SK-N-SH treated with all-trans-retinoic acid at 6 μM for 48 hours (cell line): ENCODE results near the gene ZBTB7B.

Source experiments
- ATAC-seq: fragments of 200-7000 bp; cut with Tn5 transposase; 3 replicates; pipeline ENCODE4 v1.9.1; 2020; ENCODE audit warnings: mild to moderate bottlenecking, moderate library complexity
- ARNTL ChIP-seq: fragments of 450-650 bp; formaldehyde crosslinking; IDR thresholded peaks from 2 replicates; pipeline ENCODE4 v1.5.0; 2020; ENCODE audit warnings: low read depth, mild to moderate bottlenecking, moderate library complexity, borderline replicate concordance
- BACH2 ChIP-seq: fragments of 250-450 bp; sonication (Bioruptor Pico); IDR thresholded peaks from 2 replicates; pipeline ENCODE4 v1.9.0; 2021; ENCODE audit warnings: mild to moderate bottlenecking, borderline replicate concordance
- CSDC2 ChIP-seq: fragments of 250-450 bp; sonication (Bioruptor Pico); IDR thresholded peaks from 2 replicates; pipeline ENCODE4 v1.5.0; 2020; ENCODE audit warnings: mild to moderate bottlenecking, moderate library complexity
- ESRRG ChIP-seq: fragments of 250-450 bp; sonication (Bioruptor Pico); IDR thresholded peaks from 2 replicates; pipeline ENCODE4 v1.6.1; 2021; ENCODE audit warnings: mild to moderate bottlenecking
- GLIS3 ChIP-seq: fragments of 250-450 bp; sonication (Bioruptor Pico); IDR thresholded peaks from 2 replicates; pipeline ENCODE4 v1.5.0; 2020; ENCODE audit warnings: mild to moderate bottlenecking, moderate library complexity
- ISL1 ChIP-seq: fragments of 250-450 bp; sonication (Bioruptor Pico); IDR thresholded peaks from 2 replicates; pipeline ENCODE4 v2.1.2; 2022; ENCODE audit warnings: mild to moderate bottlenecking, moderate library complexity
- OSR1 ChIP-seq: fragments of 250-450 bp; sonication (Bioruptor Pico); IDR thresholded peaks from 2 replicates; pipeline ENCODE4 v1.8.0; 2022; ENCODE audit warnings: moderate library complexity, mild to moderate bottlenecking, inconsistent platforms
- PPARA ChIP-seq: fragments of 250-450 bp; sonication (Bioruptor Pico); IDR thresholded peaks from 2 replicates; pipeline ENCODE4 v1.5.0; 2020; ENCODE audit warnings: mild to moderate bottlenecking, borderline replicate concordance
- TCF4 ChIP-seq: fragments of 250-450 bp; sonication (Bioruptor Pico); IDR thresholded peaks from 2 replicates; pipeline ENCODE4 v1.8.0; 2021; ENCODE audit warnings: mild to moderate bottlenecking, moderate library complexity, borderline replicate concordance
- ZC3H10 ChIP-seq: fragments of 250-450 bp; sonication (Bioruptor Pico); IDR thresholded peaks from 2 replicates; pipeline ENCODE4 v1.5.1; 2021; ENCODE audit warnings: mild to moderate bottlenecking, moderate library complexity
- ZFP3 ChIP-seq: fragments of 250-450 bp; sonication (Bioruptor Pico); IDR thresholded peaks from 2 replicates; pipeline ENCODE4 v1.5.0; 2020; ENCODE audit warnings: mild to moderate bottlenecking, moderate library complexity
- ZNF565 ChIP-seq: fragments of 450-650 bp; formaldehyde crosslinking; conservative IDR thresholded peaks from 2 replicates; pipeline ENCODE4 v1.5.0; 2020; ENCODE audit warnings: low read depth, mild to moderate bottlenecking, moderate library complexity
- ZNF70 ChIP-seq: fragments of 450-650 bp; formaldehyde crosslinking; IDR thresholded peaks from 2 replicates; pipeline ENCODE4 v1.5.0; 2020; ENCODE audit warnings: mild to moderate bottlenecking, moderate library complexity
- ZNF8 ChIP-seq: fragments of 450-650 bp; formaldehyde crosslinking; IDR thresholded peaks from 2 replicates; pipeline ENCODE4 v1.5.0; 2020; ENCODE audit warnings: mild to moderate bottlenecking, moderate library complexity
- TF ChIP-seq, protein P1 (sequence below): fragments of 250-450 bp; sonication (Bioruptor Pico); IDR thresholded peaks from 2 replicates; pipeline ENCODE4 v1.5.0; 2020; ENCODE audit warnings: mild to moderate bottlenecking, moderate library complexity
- TF ChIP-seq, protein P2 (sequence below): fragments of 250-450 bp; sonication (Bioruptor Pico); IDR thresholded peaks from 2 replicates; pipeline ENCODE4 v1.8.0; 2020; ENCODE audit warnings: mild to moderate bottlenecking, moderate library complexity, borderline replicate concordance
- TF ChIP-seq, protein P3 (sequence below): fragments of 250-450 bp; sonication (Bioruptor Pico); IDR thresholded peaks from 2 replicates; pipeline ENCODE4 v1.5.1; 2021; ENCODE audit warnings: mild to moderate bottlenecking, moderate library complexity
- TF ChIP-seq, protein P4 (sequence below): fragments of 250-450 bp; sonication (Bioruptor Pico); IDR thresholded peaks from 2 replicates; pipeline ENCODE4 v1.5.1; 2020; ENCODE audit warnings: low read depth, mild to moderate bottlenecking, moderate library complexity

ZBTB7B gene

DNA sequence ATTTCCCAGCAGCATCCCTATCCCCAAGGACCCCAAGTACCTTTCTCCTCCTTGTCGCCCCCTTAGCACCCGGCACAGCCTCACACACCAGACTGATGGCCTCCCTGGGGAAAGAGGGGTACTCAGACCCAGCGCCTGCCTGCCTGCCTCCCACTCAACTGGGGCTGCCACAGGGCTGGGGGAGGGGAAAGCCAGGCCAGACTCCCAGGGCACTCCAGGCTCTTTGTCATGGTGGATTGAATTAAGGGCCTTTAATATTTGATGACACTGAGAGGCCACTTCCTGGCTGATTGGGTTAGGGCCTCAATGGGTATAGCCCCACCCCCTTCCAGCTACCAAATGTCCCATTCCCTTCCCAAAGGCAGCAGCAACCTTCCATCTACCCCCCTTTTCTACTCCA is 33.9 kb upstream of the ZBTB7B start:
- no peak for ATAC-seq

DNA sequence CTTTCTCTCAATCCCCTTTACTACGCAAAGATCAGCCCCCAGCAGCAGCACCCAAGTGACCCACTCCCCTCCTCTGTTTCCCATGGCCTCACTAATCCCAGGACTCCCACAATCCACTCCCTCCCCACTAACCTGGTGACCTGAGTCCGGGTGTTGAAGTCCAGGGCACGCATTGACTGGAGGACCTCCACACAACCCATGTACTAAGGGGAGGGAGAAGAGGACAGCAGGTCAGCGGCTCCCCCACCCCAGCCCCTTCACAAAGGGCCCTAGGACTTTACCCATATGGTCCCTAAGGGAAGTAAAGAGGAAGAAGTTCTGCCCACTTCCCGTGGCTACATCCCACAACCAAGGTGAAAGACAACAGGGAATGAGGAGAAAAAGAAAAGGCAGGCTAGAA is 33.4 kb upstream of the ZBTB7B start:
- TF ChIP-seq ZNF8 (no peak), PPARA (CRISPR knock-in tag) (no peak), ESRRG (CRISPR knock-in tag) (no peak), TCF4 (CRISPR knock-in tag) (no peak), GLIS3 (CRISPR knock-in tag) (no peak), CSDC2 (CRISPR knock-in tag) (no peak), ZNF70 (CRISPR knock-in tag) (no peak), ZC3H10 (no peak), ZFP3 (CRISPR knock-in tag) (no peak), BACH2 (CRISPR knock-in tag) (no peak)
- TF ChIP-seq, protein P1, sequence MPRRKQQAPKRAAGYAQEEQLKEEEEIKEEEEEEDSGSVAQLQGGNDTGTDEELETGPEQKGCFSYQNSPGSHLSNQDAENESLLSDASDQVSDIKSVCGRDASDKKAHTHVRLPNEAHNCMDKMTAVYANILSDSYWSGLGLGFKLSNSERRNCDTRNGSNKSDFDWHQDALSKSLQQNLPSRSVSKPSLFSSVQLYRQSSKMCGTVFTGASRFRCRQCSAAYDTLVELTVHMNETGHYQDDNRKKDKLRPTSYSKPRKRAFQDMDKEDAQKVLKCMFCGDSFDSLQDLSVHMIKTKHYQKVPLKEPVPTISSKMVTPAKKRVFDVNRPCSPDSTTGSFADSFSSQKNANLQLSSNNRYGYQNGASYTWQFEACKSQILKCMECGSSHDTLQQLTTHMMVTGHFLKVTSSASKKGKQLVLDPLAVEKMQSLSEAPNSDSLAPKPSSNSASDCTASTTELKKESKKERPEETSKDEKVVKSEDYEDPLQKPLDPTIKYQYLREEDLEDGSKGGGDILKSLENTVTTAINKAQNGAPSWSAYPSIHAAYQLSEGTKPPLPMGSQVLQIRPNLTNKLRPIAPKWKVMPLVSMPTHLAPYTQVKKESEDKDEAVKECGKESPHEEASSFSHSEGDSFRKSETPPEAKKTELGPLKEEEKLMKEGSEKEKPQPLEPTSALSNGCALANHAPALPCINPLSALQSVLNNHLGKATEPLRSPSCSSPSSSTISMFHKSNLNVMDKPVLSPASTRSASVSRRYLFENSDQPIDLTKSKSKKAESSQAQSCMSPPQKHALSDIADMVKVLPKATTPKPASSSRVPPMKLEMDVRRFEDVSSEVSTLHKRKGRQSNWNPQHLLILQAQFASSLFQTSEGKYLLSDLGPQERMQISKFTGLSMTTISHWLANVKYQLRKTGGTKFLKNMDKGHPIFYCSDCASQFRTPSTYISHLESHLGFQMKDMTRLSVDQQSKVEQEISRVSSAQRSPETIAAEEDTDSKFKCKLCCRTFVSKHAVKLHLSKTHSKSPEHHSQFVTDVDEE, result no peak

More for the DNA sequence above, 33.9 kb upstream of the ZBTB7B start:
- TF ChIP-seq ZNF70 (CRISPR knock-in tag) (no peak), OSR1 (CRISPR knock-in tag) (no peak), ESRRG (CRISPR knock-in tag) (no peak), ARNTL (CRISPR knock-in tag) (no peak), ZNF565 (no peak), ISL1 (CRISPR knock-in tag) (no peak), ZC3H10 (no peak)
- TF ChIP-seq, protein P2, sequence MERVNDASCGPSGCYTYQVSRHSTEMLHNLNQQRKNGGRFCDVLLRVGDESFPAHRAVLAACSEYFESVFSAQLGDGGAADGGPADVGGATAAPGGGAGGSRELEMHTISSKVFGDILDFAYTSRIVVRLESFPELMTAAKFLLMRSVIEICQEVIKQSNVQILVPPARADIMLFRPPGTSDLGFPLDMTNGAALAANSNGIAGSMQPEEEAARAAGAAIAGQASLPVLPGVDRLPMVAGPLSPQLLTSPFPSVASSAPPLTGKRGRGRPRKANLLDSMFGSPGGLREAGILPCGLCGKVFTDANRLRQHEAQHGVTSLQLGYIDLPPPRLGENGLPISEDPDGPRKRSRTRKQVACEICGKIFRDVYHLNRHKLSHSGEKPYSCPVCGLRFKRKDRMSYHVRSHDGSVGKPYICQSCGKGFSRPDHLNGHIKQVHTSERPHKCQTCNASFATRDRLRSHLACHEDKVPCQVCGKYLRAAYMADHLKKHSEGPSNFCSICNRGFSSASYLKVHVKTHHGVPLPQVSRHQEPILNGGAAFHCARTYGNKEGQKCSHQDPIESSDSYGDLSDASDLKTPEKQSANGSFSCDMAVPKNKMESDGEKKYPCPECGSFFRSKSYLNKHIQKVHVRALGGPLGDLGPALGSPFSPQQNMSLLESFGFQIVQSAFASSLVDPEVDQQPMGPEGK (CRISPR knock-in tag), result no peak
- TF ChIP-seq, protein P3, sequence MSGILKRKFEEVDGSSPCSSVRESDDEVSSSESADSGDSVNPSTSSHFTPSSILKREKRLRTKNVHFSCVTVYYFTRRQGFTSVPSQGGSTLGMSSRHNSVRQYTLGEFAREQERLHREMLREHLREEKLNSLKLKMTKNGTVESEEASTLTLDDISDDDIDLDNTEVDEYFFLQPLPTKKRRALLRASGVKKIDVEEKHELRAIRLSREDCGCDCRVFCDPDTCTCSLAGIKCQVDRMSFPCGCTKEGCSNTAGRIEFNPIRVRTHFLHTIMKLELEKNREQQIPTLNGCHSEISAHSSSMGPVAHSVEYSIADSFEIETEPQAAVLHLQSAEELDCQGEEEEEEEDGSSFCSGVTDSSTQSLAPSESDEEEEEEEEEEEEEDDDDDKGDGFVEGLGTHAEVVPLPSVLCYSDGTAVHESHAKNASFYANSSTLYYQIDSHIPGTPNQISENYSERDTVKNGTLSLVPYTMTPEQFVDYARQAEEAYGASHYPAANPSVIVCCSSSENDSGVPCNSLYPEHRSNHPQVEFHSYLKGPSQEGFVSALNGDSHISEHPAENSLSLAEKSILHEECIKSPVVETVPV (CRISPR knock-in tag), result no peak
- TF ChIP-seq, protein P1, result no peak
- TF ChIP-seq, protein P4, sequence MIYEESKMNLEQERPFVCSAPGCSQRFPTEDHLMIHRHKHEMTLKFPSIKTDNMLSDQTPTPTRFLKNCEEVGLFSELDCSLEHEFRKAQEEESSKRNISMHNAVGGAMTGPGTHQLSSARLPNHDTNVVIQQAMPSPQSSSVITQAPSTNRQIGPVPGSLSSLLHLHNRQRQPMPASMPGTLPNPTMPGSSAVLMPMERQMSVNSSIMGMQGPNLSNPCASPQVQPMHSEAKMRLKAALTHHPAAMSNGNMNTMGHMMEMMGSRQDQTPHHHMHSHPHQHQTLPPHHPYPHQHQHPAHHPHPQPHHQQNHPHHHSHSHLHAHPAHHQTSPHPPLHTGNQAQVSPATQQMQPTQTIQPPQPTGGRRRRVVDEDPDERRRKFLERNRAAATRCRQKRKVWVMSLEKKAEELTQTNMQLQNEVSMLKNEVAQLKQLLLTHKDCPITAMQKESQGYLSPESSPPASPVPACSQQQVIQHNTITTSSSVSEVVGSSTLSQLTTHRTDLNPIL (CRISPR knock-in tag), result no peak

DNA sequence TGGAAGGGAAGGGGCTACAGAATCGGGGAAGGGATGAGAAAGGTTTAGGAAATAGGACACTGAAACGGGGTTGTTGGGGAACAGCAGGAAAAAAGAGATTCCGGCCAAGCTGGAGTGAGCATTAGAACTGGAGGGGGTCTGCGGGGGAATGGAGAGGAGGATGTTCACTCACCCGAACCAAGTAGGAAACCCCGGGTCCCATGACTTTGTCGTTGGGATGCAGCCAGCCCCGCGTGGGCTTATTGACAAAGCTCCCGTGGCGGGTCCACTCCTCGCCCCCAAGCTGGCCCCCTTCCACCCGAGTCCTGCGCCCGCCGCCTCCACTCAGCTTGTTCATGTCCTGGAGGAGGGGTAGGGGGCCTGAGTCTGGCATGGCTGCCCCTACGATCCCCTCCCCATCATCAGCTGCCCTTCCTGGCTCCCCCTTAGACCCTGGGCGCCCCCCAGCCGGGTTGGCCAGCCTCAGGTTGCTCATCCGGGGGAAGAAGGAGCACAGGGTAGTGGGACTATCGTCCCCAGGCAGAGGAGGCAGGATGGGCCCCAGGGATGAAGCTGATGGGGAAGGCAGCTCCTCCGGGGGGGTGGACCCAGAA is 32.6 kb upstream of the ZBTB7B start:
- TF ChIP-seq ZFP3 (CRISPR knock-in tag) (no peak), ISL1 (CRISPR knock-in tag) (no peak), PPARA (CRISPR knock-in tag) (no peak), ZNF70 (CRISPR knock-in tag) (no peak), OSR1 (CRISPR knock-in tag) (no peak), ESRRG (CRISPR knock-in tag) (no peak), ZNF565 (no peak)
- TF ChIP-seq, protein P2 (CRISPR knock-in tag), result no peak
- TF ChIP-seq, protein P4 (CRISPR knock-in tag), result no peak
- TF ChIP-seq, all 23 proteins: peak for 0
- no peak for ATAC-seq

More for the DNA sequence above, 33.4 kb upstream of the ZBTB7B start:
- no peak for ATAC-seq
